Upper lobe of left lung (tissue), 4 donors: Measurements from ENCODE around the gene DGCR2.

Source experiments
- CTCF ChIP-seq, 6 experiments: fragments of 450-650 bp in 4 of 6; fragments of 200-600 bp in 2 of 6; sonication (generic) in 2 of 6; IDR thresholded peaks; one replicate each; pipeline ENCODE4 v1.5.1; 2016 to 2019; ENCODE audit warnings: antibody characterized with exemption in 6 of 6
- POLR2AphosphoS5 ChIP-seq, 2 donors: sonication (generic); formaldehyde crosslinking; IDR thresholded peaks; one replicate each; pipeline ENCODE4 v1.5.1; 2017; ENCODE audit warnings: antibody characterized with exemption in 2 of 2

DNA sequence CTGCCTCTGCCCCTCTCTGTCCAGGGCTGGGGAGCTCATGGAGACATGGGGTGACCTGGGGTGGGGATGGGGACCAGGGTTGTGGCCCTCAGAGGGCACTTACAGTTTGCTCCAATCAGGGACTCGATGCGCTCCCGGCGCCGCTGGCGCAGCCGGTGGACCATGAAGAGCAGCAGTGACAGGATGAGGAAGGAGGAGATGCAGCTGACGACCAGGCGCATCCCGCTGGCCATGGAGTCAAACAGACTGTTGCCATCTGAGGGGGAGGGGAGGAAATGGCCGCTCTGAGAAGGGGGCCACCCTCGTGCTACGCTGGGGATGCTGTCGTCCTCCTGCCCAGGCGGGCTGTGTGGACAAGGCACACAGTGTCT lies 80.5 kb downstream of the DGCR2 start:
- TF ChIP-seq CTCF (IDR thresholded peaks at IDR 0.05) (no peak), POLR2AphosphoS5 (IDR thresholded peaks at IDR 0.05) (no peak)
